HG03025 (cell line): ENCODE results near the gene DARS1.

Experiments
- ATAC-seq: cut with Tn5 transposase; IDR thresholded peaks from one replicate; pipeline ENCODE4 v1.9.1; 2021; ENCODE audit warnings: mild to moderate bottlenecking, moderate library complexity; ENCODE audit not compliant: unreplicated experiment, low FRiP score

The DARS1 gene

GRCh38 chr2:136016836-136017235 is 31.4 kb upstream of the DARS1 start:
- no peak for ATAC-seq

- no peak for ATAC-seq
Observed at GRCh38 chr2:136016427-136016826, 31.0 kb upstream of the DARS1 start.

DNA sequence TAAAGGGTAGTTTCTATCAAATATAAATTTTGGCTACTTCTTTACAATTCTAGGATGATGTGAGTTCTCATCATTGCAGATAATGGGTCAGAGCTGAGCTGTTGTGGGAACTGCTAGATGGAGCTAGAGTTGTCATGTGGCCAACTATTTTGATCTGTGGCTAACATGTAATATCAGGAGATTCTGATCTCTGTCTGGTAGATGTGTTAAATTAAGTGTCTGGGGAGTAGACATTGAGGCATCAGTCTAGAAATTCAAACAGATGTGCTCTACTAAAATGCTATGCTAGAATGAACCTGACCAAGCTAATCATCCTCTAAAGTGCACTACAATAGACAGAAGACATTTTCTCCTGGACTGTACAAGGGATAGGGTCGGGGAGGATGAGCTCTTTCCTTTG is 30.3 kb upstream of the DARS1 start:
- ATAC-seq = no peak

GRCh38 chr2:136014411-136014810 is 29.0 kb upstream of the DARS1 start:
- no peak for ATAC-seq

DNA sequence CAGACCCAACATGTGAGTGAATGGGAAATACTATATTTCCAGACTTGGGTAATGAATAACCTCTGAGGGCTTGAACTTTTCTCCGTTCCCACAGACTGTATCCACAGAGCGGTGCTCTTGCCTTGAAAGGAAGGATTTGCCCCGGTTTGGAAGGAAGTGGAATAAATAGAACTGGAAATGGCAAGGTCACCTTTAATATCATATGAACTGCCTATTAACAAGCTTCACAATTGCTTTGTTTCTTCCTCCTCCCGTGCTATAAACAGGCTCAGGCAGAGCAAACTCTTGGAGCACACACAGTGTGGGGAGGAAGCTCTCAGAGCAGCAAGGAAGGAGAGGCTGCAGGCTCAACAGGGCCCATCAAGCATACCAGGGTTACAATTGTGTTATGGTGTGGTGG is 28.5 kb upstream of the DARS1 start:
- no peak for ATAC-seq

- ATAC-seq = no peak
Observed at GRCh38 chr2:136013136-136013685, 27.8 kb upstream of the DARS1 start.

DNA sequence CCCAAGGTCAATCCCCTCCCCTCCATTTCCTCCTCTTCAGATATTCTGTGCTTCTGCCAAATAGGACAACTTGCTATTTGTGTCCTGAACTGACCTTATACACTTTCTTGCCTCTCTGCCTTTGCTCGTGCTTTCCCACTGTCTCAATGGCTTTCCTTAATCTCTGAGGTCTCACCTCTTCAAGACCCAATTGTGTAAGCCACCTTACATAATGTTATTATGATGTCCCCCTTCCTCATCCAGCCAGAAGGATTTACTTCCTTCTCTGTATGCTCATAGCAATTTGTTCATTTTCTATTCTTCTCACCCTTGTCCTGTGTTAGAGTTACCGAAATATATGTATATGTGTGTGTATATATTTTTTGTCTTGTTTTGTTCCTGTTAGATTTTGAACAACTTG is 26.9 kb upstream of the DARS1 start:
- ATAC-seq = no peak

GRCh38 chr2:136010126-136010525 is 24.7 kb upstream of the DARS1 start:
- no peak for ATAC-seq

GRCh38 chr2:136008205-136008865 is 22.9 kb upstream of the DARS1 start:
- ATAC-seq = no peak

GRCh38 chr2:136006658-136007057 is 21.2 kb upstream of the DARS1 start:
- no peak for ATAC-seq

DNA sequence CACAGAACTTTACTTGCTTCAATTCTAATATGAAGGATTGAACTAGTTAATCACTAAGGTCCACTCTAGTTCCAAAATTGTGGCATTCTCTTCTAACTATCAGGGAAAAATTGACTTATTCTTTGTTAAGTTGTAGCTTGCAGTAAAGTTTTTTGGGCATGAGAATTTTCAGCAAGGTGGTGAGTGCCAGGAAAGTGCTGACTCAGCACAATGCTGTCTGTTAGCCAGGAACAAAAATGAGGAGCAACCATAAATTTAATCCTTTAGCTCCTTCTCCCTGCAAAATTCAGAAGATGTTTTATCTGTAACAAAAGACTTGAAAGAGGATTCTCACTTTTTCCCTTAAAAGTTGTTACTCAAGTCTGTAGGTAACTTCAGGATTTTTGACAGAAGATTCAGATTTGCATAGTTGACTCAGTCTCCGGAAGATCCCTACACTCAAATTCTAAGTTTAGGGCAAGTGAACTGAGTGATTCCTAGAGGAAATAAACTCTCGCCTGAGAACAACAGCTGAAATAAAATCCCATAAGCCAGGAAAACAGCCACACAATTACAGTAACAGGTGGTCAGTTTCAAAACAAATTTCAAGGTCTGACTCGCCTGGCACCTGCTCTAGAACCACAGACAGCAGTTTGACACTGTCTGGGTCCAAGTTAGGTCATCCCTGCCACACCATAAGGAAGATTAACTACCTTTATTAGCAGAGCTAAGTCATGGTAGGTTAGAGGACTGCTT is 20.2 kb upstream of the DARS1 start:
- no peak for ATAC-seq

GRCh38 chr2:136004965-136005364 is 19.5 kb upstream of the DARS1 start:
- ATAC-seq = no peak

DNA sequence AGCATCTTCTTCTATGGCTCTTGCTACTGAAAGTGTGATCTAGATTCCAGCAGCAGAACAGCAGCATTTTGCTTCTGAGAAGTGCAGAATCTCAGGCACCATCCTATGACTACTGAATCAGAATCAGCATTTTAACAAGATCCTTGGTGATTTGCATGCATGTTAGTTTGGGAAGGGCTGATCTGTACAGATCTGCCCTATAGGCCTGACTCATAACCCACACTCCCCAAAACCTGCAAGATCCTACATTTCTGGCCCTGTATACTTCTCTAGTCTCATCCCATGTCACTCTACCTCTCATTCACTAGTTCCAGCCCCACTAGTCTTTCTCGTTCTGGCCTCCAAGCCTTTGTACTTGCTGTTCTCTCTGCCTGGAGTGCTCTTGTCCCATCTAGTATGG is 15.7 kb upstream of the DARS1 start:
- ATAC-seq = no peak

- peak; percentile 69 for ATAC-seq
Observed at GRCh38 chr2:136000502-136000901, 15.1 kb upstream of the DARS1 start.

- ATAC-seq = no peak
Observed at GRCh38 chr2:135999899-136000298, 14.5 kb upstream of the DARS1 start.

DNA sequence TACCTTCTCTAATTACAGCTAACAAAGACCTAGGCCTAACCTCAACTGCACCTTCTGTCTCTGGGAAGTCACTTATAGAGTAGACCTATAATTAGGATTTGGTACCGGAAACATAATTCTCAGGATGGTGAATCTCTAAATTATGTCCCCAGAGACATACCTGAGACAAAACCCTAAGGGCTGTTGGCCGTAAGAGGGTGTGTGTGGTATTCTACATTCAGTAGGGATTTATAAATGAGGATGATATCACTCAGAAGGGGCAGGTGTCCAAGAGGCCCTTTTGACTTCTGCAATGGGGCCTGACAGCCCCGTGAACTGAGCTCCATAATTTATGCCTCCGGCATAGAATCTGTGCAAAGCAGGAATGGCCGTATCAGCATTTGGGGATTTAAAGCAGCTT is 13.5 kb upstream of the DARS1 start:
- ATAC-seq = no peak

GRCh38 chr2:135997380-135997779 is 12.0 kb upstream of the DARS1 start:
- ATAC-seq = peak; percentile 61

GRCh38 chr2:135996304-135996703 is 10.9 kb upstream of the DARS1 start:
- no peak for ATAC-seq

- ATAC-seq = no peak
Observed at GRCh38 chr2:135994281-135994680, 8.9 kb upstream of the DARS1 start.

- no peak for ATAC-seq
Observed at GRCh38 chr2:135993421-135993820, 8.0 kb upstream of the DARS1 start.

- no peak for ATAC-seq
Observed at GRCh38 chr2:135991861-135992260, 6.4 kb upstream of the DARS1 start.

GRCh38 chr2:135987441-135987840 is 2.0 kb upstream of the DARS1 start:
- ATAC-seq = no peak
